NCI-H510A treated with DMSO at 0.1 percent for 48 hours (cell line): ENCODE measurements around the gene NXT1.
A peak's percentile ranks its signal among the peaks of the same experiment; 100 is the strongest.
"Not testable (repeated sequence)": the region's sequence is repeated elsewhere in the genome, so short reads cannot be mapped to it uniquely, and the experiment has no call there.

Experiments used
- DNase-seq: peaks from one replicate; lab custom pipeline; 2025; lab: John Stamatoyannopoulos, UW

NXT1 gene

DNA sequence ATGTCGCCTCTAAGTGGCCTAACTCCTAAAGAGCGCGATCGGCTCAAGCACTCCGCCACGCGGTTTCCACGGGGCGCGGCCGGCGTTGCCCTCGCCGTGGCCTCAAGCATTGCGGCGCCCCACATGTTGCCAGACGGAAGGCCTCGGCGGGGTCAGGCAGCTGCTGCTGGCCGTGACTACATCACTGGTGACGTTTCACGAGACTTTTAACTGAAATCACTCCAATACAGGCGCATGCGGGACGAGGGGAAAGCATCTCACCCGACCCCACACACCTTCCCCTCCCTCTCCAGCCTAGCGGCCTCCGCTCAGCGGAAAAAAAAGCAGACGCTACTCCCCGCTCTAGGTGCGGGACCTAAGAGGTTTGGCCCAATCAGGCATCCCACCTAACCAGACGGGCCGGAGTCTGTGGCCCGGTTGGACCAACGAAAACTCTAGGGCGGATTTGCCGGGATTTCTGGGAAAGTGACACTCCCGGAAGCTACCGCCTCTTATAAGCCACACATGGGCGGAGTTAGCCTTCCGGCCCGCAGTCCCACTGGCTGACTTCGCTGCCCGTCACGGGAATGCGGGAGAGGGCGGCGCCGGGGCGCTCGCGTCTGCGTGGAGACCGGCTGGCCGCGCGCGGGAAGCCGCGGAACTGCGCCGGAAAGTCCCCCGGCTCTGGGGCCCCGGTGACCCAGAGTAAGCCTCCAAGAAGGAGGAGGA, at the start of gene NXT1:
NXT1 (plus strand) TSS at position 596 of the 708 bp plus-strand sequence. CDS start 3,251 bp downstream, outside the sequence.
- peak; percentile 99 for DNase-seq

GRCh38 chr20:23301436-23302050, 49.0 kb upstream of the NXT1 start:
- no peak for DNase-seq

DNA sequence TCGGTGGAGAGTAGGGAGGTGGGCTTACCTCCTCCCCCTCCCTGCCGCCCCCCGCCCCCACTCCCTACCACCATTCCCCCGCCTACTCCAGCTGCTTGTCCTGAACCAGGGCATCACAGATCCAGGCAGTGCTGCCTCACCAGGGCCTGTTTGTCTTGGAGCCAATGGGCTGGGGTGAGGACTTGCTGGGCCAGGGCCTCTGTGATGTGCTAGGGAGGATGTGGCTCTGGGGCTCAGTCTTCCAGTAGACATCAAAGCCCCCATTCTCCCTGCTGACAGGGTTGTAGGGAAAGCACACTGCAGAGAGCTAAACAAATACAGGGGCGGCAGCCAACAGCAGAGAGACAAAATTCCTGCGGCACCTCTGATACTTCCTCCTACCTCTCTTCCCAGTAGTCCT, 48.2 kb upstream of the NXT1 start:
- DNase-seq = no peak

- no peak for DNase-seq
Observed at GRCh38 chr20:23302801-23303200, 47.8 kb upstream of the NXT1 start.

DNA sequence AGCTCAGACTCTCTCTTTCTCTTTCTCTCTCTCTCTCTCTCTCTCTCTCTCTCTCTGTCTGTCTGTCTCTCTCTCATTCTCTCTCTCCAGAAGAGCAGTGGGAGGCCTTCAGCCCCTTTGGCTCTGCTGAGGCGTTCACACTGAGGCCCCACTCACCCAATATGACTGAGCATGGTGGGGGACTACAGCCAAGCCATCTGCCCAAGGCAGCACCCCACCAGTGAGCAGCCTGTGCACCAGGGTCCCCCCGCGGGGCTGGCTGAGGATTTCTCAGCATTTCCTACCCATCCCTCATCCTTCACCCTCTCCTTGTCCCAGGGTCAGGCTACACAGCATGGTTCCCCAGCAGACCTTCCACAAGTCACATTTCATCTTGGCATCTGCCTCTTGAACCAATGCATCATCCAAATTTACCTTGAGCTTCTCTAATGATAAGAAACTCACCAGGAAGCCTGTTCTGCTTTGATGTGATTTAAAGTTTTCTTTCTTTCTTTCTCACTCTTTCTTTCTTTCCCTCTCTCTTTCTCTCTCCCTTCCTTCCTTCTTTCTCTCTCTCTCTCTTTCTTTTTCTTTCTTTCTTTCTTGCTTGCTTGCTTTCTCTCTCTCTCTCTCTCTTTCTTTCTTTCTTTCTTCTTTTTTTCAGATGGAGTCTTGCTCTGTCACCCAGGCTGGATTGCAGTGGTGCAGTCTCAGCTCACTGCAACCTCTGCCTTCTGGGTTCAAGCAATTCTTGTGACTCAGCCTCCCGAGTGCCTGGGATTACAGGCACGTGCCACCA, 47.1 kb upstream of the NXT1 start:
- no peak for DNase-seq

DNA sequence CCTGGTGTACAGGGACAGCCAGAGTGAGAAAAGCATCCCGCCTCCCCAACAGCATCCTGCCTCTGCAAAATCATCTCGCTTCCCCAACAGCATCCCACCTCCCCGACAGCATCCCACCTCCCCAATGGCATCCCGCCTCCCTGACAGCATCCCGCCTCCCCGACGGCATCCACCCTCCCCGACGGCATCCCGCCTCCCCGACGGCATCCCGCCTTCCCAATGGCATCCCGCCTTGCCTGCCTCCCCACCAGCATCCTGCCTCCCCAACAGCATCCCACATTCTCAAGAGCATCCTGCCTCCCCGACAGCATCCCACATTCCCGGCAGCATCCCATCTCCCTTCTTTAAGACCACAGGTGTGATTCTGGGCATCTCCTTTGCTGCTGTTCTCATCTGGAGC, 46.0 kb upstream of the NXT1 start:
- no peak for DNase-seq

DNA sequence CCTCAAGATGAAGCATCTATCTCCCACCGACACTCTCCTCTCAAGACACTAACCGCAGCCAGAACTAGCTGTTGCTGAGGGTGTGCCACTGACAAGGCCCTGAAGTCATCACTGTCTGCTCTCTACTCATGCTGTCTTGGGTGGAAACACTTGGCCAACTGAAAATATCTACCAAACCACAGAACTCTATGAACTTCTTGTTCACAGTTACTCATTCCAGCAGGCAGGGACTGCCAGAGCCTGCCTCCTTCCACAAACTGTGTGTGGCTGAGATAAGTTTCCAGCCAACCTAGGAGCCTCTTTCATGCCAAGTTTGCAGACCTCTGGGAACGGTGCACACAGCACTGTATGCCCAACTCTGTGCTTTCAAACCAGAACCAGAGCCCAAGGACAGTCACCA, 45.5 kb upstream of the NXT1 start:
- no peak for DNase-seq

- DNase-seq = not testable (repeated sequence)
Observed at GRCh38 chr20:23307393-23307792, 43.2 kb upstream of the NXT1 start.

DNA sequence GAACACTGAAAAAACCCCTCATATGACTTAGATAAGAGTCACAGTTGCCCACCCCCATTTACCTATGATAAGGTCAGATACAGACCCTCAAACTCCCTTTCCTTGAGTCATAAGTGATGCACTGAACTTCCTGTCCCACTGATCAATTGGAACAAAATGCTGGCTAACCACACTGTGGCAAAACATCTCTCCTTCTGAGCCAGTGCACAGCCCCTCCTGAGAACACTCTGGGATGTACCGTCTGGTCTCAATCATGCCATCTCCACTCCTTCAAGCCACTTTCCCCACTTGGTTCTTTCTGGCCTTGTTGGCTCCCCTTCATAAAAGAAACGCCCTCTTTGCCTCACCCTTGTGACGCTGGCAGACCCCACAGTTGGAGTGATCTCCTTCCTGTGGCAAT, 42.6 kb upstream of the NXT1 start:
- no peak for DNase-seq

DNA sequence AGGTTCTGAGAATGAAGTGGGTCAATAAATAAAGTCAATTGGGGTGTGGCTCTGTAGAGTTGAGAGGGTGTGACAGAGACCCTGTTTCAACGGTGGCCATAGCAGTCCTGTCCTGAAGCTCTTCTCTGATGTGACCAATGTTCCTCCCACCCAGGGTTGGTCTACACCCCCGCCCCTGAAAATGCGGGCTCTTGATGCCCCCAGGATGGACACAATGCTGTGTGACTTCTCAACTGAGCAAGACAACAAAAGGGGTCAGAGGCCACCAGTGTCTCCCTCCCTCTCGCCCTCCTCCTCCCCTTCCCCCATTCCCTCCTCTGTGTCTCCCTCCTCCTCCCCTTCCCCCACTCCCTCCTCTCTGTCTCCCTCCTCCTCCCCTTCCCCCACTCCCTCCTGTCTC, 41.7 kb upstream of the NXT1 start:
- DNase-seq = no peak

DNA sequence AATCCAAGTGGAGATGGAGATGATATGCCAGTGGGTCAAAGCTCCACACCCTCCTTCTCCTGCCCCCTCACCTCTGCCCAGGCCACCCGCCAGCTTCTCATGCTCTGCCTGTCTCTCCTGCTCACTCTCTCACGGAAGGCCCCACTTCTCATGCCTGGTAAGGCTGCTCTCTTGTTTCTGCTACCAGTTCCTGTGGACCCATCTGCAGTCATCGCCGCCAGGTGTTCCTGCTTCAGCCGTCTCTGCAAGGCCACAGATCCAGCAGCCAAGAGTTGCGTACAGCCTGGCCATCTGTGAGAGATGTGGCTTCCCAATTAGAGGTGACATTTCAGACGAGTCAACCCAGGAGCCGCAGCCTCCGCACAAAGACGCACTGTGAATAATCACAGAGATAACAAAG, 40.8 kb upstream of the NXT1 start:
- DNase-seq = no peak

DNA sequence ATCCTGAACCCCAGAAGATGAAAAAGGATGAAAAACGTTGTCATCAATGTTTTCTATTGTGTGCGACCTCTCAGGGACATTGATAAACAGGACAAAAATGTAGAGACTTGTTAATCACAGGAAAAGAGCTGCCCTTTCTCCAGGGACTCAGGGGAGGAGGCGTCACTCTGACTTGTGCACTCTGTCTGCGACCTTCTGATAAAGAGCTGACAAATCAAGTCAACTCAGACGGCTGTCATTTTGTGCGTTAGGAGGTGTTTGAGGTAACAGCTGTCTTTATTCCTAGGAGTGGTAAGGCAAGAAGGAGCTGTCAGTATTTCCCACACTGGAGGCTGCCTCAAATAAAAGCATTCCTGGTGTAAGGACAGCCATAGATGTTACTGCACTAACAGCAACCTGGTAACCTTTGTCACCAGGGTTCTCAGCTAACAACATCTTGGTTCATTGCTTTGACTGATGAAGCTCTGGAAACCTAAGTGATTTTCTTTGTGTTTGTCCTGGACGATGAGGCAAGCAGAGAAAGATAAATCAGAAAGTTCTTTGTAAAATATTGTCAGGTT, 38.6 kb upstream of the NXT1 start:
- DNase-seq = no peak

GRCh38 chr20:23313271-23313670, 37.3 kb upstream of the NXT1 start:
- DNase-seq = no peak

GRCh38 chr20:23314699-23315098, 35.9 kb upstream of the NXT1 start:
- DNase-seq = no peak

DNA sequence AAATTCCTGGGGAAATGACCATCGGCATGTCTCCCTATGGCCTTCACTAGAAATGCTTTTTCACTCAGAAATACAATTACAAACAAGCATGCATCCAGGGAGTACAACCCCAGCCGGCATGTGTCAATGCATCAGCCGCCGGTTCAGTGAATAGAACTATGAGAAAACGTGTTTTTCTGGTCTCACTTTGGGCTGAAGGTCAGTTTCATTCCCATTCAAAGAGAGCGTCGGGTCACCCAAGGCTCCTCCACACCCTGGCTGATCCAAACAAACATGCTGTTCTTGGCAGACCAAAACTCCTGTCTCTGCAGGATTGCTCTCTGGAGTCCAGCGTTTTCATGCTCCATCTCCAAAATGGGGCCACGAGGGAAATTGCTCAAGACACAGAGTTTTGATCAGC, 35.5 kb upstream of the NXT1 start:
- DNase-seq = no peak

GRCh38 chr20:23316626-23317025, 34.0 kb upstream of the NXT1 start:
- DNase-seq = no peak

DNA sequence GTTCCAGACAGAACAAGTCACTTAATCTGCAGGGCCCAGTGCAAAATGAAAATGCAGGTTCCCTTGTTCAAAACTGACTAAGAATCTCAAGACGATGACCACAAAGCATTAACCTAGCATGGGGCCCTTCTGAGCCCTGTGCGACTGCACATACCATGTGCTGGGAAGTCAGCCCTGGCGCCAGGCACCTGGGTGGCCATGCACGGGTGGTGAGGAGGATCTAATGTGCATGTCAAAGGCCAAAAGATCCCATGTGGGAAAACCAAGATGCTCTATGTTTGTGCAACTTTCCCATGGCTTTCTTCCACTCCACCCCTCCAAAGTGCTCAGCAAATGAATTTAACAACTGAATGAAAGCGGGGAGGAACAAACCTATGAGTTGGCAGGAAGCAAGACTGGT, 33.5 kb upstream of the NXT1 start:
- no peak for DNase-seq

- no peak for DNase-seq
Observed at GRCh38 chr20:23318347-23318746, 32.2 kb upstream of the NXT1 start.

GRCh38 chr20:23320317-23320716, 30.3 kb upstream of the NXT1 start:
- no peak for DNase-seq

GRCh38 chr20:23325107-23325506, 25.5 kb upstream of the NXT1 start:
- no peak for DNase-seq

DNA sequence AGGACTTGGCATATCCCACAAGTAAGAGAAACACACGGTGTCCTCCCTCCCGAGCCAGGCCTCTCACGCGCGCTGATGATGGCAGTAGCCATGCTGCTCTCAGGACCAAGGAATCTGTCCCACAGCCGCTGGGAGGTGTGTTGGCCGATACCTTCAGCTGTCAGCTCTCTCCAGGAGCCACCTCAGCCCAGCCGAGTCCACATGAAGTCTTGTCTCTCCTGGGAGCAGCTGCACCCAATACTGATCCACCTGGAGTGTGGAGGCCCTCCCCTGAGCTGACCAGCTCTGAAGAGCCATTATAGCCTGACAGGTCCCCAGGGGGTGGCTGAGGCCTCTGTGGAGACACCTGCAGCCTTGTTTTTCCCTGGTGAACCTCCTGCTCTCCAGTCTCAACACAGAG, 23.8 kb upstream of the NXT1 start:
- DNase-seq = peak; percentile 27

- no peak for DNase-seq
Observed at GRCh38 chr20:23327617-23328333, 22.8 kb upstream of the NXT1 start.
